Peyer's patch (tissue), 4 donors: ENCODE measurements around the gene TSPO. TPM values are rescaled to one million over a fixed set of nuclear protein-coding genes. Genes with fewer than 3 reads are reported as not detected.

Source experiments
- DNase-seq, 3 donors: peaks; one replicate each; pipeline ENCODE4 v3.0.0-alpha.2; 2017 to 2019
- H3K27ac ChIP-seq, 4 donors: fragments of 200-600 bp; sonication (generic); one replicate each; pipeline ENCODE4 v1.5.1; 2016 to 2019
- H3K27me3 ChIP-seq, 2 donors: fragments of 200-600 bp; sonication (generic); one replicate each; pipeline ENCODE4 v1.5.1; 2019
- H3K36me3 ChIP-seq, 3 donors: fragments of 200-600 bp; sonication (generic); one replicate each; pipeline ENCODE4 v1.5.1; 2016 to 2019
- H3K4me1 ChIP-seq, 4 donors: fragments of 200-600 bp; sonication (generic); one replicate each; pipeline ENCODE4 v1.5.1; 2016 to 2019
- H3K4me3 ChIP-seq, 4 donors: fragments of 200-600 bp; sonication (generic); 1 replicate in 3 of 4; 2 replicates in 1 of 4; pipeline ENCODE4 v1.5.1; 2016 to 2019; ENCODE audit warnings: mild to moderate bottlenecking in 1 of 4
- H3K9me3 ChIP-seq, 4 donors: fragments of 200-600 bp; sonication (generic); one replicate each; pipeline ENCODE4 v1.5.1; 2016 to 2019; ENCODE audit warnings: mild to moderate bottlenecking in 1 of 4
- POLR2A ChIP-seq, 2 donors: fragments of 450-650 bp; IDR thresholded peaks; one replicate each; pipeline ENCODE4 v1.5.1; 2017; ENCODE audit warnings: antibody characterized with exemption in 2 of 2, mild to moderate bottlenecking in 2 of 2, moderate library complexity in 2 of 2
- total RNA-seq, 4 donors: library from RNA; depleted of rRNA; stranded (reverse); fragments of >200 nt; gene quantifications; one replicate each; pipeline ENCODE4 v1.1.0, GENCODE V29; 2016
- TF ChIP-seq, protein P1 (sequence below), 6 experiments: fragments of 450-650 bp in 4 of 6; fragments of 200-600 bp in 2 of 6; sonication (generic) in 1 of 6; IDR thresholded peaks; one replicate each; pipeline ENCODE4 v1.5.1; 2017 to 2019; ENCODE audit warnings: antibody characterized with exemption in 6 of 6, mild to moderate bottlenecking in 3 of 6, moderate library complexity in 1 of 6

TSPO gene
- total RNA-seq, 4 donors from 2014 or later: 220 to 304 (median 270) TPM

DNA sequence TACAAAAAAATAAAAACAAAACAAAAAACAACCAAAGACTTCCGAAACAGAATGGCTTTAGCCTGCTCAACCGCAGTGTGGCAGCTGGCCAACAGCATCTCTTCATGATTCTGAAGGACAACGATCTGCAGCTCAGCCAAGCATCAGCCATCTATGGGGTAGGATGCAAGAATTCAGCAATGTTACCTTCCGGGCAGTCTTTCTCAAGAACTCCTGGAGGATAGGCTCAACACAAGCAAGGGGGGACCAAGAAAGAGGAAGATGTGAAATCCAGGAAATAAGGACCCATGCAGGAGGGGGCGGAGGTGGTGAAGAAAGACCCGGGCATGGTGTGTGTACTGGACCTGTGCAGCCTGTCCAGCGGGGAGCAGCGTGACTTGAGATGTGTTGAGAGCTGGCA is 3.5 kb upstream of the TSPO start:
- H3K4me1 ChIP-seq: peaks cover 0 to 21% (median 3%) of the 10 kb centered on the region in 4 donors
- no peaks in the 10 kb centered on the region for H3K27me3 ChIP-seq
- H3K27ac ChIP-seq: peak overlapping the region in 1 of 4 donors; percentile 55
- TF ChIP-seq, protein P1, sequence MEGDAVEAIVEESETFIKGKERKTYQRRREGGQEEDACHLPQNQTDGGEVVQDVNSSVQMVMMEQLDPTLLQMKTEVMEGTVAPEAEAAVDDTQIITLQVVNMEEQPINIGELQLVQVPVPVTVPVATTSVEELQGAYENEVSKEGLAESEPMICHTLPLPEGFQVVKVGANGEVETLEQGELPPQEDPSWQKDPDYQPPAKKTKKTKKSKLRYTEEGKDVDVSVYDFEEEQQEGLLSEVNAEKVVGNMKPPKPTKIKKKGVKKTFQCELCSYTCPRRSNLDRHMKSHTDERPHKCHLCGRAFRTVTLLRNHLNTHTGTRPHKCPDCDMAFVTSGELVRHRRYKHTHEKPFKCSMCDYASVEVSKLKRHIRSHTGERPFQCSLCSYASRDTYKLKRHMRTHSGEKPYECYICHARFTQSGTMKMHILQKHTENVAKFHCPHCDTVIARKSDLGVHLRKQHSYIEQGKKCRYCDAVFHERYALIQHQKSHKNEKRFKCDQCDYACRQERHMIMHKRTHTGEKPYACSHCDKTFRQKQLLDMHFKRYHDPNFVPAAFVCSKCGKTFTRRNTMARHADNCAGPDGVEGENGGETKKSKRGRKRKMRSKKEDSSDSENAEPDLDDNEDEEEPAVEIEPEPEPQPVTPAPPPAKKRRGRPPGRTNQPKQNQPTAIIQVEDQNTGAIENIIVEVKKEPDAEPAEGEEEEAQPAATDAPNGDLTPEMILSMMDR (IDR thresholded peaks at IDR 0.05): no peak
- TF ChIP-seq POLR2A (IDR thresholded peaks at IDR 0.05): no peak
- no peaks in the 10 kb centered on the region for H3K36me3 ChIP-seq
- DNase-seq: peak in 1 of 3 donors; percentile 30
- H3K4me3 ChIP-seq: no peak overlapping the region
- H3K9me3 ChIP-seq: no peaks in the 10 kb centered on the region

DNA sequence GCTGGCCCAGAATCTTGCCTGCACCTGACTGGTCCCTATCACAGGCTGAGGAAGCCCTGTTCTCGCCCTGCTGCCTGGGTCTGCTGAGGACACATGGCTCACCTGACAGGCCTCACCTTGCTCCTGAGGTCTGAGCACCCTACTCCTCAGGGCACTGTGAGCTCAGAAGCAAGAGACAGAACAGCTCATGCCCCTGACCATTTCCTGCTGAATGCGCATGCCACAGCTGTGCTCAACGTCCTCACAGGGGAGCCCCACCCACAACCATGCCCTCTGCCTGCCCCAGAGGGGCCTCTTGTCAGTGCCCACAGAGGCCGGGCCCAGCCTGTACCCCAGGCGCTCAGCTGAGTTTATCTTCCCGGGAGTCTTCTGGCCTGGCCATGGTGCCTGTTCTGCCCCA is 2.8 kb upstream of the TSPO start:
- H3K27ac ChIP-seq: peak overlapping the region in 1 of 4 donors; percentile 10
- H3K27me3 ChIP-seq: no peaks in the 10 kb centered on the region
- no peaks in the 10 kb centered on the region for H3K9me3 ChIP-seq
- no peak overlapping the region for H3K4me3 ChIP-seq
- TF ChIP-seq POLR2A (IDR thresholded peaks at IDR 0.05): no peak
- peaks cover 0 to 21% (median 4%) of the 10 kb centered on the region in 4 donors for H3K4me1 ChIP-seq
- H3K36me3 ChIP-seq: no peaks in the 10 kb centered on the region
- DNase-seq: peak in 1 of 3 donors; percentile 63

DNA sequence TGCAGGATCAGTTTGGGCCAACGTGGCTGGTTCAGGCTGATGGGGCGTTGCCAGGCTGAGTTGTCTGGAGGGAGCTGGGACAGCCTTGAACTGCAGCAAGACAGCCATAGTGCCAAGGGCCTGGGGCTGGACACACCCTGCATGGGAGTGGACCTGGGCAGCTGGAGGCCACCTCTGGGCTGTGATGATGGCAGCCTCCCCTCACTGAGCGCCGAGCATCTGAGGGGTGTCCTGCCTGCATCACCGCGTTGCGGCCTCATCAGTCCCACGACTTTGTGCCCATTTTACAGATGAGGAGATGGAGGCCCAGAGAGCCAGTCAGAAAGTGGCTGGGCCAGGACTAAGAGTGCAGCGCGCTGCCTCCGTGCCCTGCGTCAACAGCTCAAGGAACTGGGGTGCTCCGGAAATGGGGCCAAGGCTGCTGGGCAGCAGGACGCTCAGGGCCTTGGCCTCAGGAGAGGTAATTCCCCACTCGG is 590 bp upstream of the TSPO start:
- DNase-seq: no peak
- H3K36me3 ChIP-seq: no peaks in the 10 kb centered on the region
- H3K4me3 ChIP-seq: peak overlapping the region; percentile 53 to 97 (median 92)
- H3K27me3 ChIP-seq: no peaks in the 10 kb centered on the region
- no peaks in the 10 kb centered on the region for H3K9me3 ChIP-seq
- TF ChIP-seq, protein P1 (IDR thresholded peaks at IDR 0.05): no peak
- TF ChIP-seq POLR2A (IDR thresholded peaks at IDR 0.05): no peak
- H3K27ac ChIP-seq: peak overlapping the region; percentile 77 to 92 (median 84)
- peaks cover 0 to 21% (median 8%) of the 10 kb centered on the region in 4 donors for H3K4me1 ChIP-seq

DNA sequence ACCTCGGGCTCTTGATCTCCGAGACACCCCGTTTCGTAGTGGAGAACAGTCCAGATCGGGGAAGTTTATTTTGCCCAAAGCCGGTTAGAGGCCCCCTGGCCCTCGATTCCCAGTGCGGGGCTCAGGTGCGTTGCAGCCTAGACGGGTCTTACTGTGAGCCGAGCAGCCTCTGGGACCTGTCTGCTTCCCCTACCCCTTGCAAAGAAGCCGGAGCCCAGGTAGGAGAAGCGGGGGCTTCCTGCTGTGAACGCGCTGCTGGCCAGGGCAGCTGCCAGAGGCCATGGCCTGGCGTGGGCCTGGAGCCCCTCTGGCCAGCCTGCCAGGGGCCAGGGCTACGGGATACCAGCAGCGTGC is 621 bp downstream of the TSPO start:
- Histone ChIP-seq H3K27ac (peak overlapping the region; percentile 77 to 92 (median 84)), H3K36me3 (no peaks in the 10 kb centered on the region), H3K27me3 (no peaks in the 10 kb centered on the region), H3K9me3 (no peaks in the 10 kb centered on the region), H3K4me1 (peaks cover 0 to 23% (median 11%) of the 10 kb centered on the region in 4 donors), H3K4me3 (peak overlapping the region; percentile 53 to 97 (median 92))
- TF ChIP-seq POLR2A (IDR thresholded peaks at IDR 0.05): peak in 1 of 2 donors; percentile 35
- TF ChIP-seq, protein P1 (IDR thresholded peaks at IDR 0.05): no peak
- no peak for DNase-seq

DNA sequence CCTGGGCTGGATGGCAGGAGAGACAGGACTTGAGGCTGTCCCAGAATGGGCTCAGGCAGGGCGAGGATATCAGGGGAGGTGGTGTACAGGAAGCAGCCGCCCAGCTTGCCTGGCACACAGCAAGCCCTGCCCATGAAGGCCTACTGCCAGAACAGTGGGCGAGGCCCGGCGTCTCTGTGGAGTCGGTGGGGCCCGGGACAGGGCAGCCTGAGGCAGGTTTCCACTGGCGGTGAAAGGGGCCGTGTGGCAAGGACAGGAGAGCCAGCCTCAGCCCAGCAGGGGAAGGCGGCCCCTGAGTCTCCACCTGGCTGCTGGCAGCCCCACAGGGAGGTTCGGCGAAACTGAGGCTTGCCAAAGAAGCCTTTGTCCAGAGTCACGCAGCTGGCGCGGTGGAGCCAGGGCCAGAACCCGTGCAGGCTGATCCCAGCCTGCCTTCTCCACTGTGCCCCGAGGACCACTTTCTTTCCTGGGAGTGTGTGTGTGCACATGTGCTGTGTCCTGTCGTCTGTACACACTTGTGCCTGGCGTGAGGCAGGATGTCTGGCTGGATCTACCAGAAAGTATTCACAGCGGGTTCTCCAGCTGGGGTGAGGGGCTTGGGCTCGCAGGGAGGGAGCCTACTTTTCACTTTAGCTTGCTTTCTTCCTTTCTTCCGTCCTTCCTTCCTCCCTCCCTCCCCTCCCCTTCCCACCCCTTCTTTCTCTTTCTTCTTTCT is 1.2 kb downstream of the TSPO start:
- no peaks in the 10 kb centered on the region for H3K9me3 ChIP-seq
- peak; percentile 65 to 89 (median 89) for DNase-seq
- H3K4me1 ChIP-seq: peaks cover 0 to 28% (median 11%) of the 10 kb centered on the region in 4 donors
- peak overlapping the region; percentile 77 to 92 (median 84) for H3K27ac ChIP-seq
- H3K27me3 ChIP-seq: no peaks in the 10 kb centered on the region
- peak overlapping the region; percentile 53 to 97 (median 92) for H3K4me3 ChIP-seq
- peak; percentile 3 to 69 for TF ChIP-seq POLR2A (IDR thresholded peaks at IDR 0.05)
- TF ChIP-seq, protein P1 (IDR thresholded peaks at IDR 0.05): no peak
- no peaks in the 10 kb centered on the region for H3K36me3 ChIP-seq

GRCh38 chr22:43153899-43154298 is 2.5 kb downstream of the TSPO start:
- Histone ChIP-seq H3K4me1 (peaks cover 0 to 42% (median 11%) of the 10 kb centered on the region in 4 donors), H3K4me3 (no peak overlapping the region)

More at GRCh38 chr22:43153899-43154298, 2.5 kb downstream of the TSPO start:
- no peaks in the 10 kb centered on the region for H3K9me3 ChIP-seq
- H3K27ac ChIP-seq: no peak overlapping the region
- H3K27me3 ChIP-seq: no peaks in the 10 kb centered on the region
- no peak for DNase-seq
- no peaks in the 10 kb centered on the region for H3K36me3 ChIP-seq
- TF ChIP-seq, protein P1 (IDR thresholded peaks at IDR 0.05): no peak
- TF ChIP-seq POLR2A (IDR thresholded peaks at IDR 0.05): no peak
